SK-N-SH (cell line): ENCODE data around the gene MYO1H. TPM values are rescaled to one million over a fixed set of nuclear protein-coding genes. Genes with fewer than 3 reads are reported as not detected.

Source experiments
- CTCF ChIA-PET: fragments of 300-600, 350-600 bp; formaldehyde crosslinking; extraction: SDS; loops from one replicate; lab custom pipeline; 2021; lab: Yijun Ruan, JAX
- POLR2A ChIA-PET: fragments of 350-600 bp; sonication (Branson Sonifier 250); formaldehyde crosslinking; extraction: SDS; loops from one replicate; lab custom pipeline; 2020; ENCODE audit warnings: antibody characterized with exemption, inconsistent platforms; lab: Yijun Ruan, JAX
- DNase-seq: peaks from one replicate; pipeline ENCODE4 v3.0.0; 2012
- H2AFZ ChIP-seq: fragments of 200-600 bp; sonication (generic); 2 replicates; pipeline ENCODE4 v1.8.1; 2016; ENCODE audit warnings: antibody characterized with exemption, mild to moderate bottlenecking, low read depth
- H3F3A ChIP-seq: fragments of 200-600 bp; sonication (generic); replicated peaks from 2 replicates; pipeline ENCODE3; 2016; ENCODE audit warnings: antibody characterized with exemption, mild to moderate bottlenecking; ENCODE audit not compliant: insufficient read depth
- H3K27ac ChIP-seq, 2 experiments: fragments of 200-500 bp in 1 of 2; fragments of 200-600 bp in 1 of 2; sonication (Bioruptor generic) in 1 of 2; sonication (generic), shearing (Covaris generic) in 1 of 2; 2 replicates each; pipeline versions ENCODE4 v1.5.1 to v1.6.1; 2014 to 2016; ENCODE audit warnings: low read depth in 2 of 2, inconsistent platforms in 1 of 2, low read length in 1 of 2, mild to moderate bottlenecking in 1 of 2, mixed read lengths in 1 of 2
- H3K27me3 ChIP-seq: fragments of 200-600 bp; sonication (generic), shearing (Covaris generic); 2 replicates; pipeline ENCODE4 v1.6.1; 2016; ENCODE audit warnings: mixed run types; ENCODE audit not compliant: insufficient read depth
- H3K36me3 ChIP-seq, 2 experiments: fragments of 200-500 bp in 1 of 2; fragments of 200-600 bp in 1 of 2; sonication (Bioruptor generic) in 1 of 2; sonication (generic) in 1 of 2; replicated peaks in 1 of 2; 2 replicates each; pipeline versions ENCODE3 to v1.5.1; 2014 to 2016; ENCODE audit warnings: low read length in 1 of 2, mild to moderate bottlenecking in 1 of 2; ENCODE audit not compliant: insufficient read depth in 2 of 2, control insufficient read depth in 1 of 2
- H3K4me1 ChIP-seq, 2 experiments: fragments of 200-500 bp in 1 of 2; fragments of 200-600 bp in 1 of 2; sonication (Bioruptor generic) in 1 of 2; sonication (generic), shearing (Covaris generic) in 1 of 2; 2 replicates each; pipeline versions ENCODE4 v1.5.1 to v1.6.1; 2014 to 2016; ENCODE audit warnings: low read depth in 1 of 2, low read length in 1 of 2, mixed run types in 1 of 2; ENCODE audit not compliant: insufficient read depth in 2 of 2, control insufficient read depth in 1 of 2
- H3K4me2 ChIP-seq: fragments of 200-600 bp; sonication (generic), shearing (Covaris generic); 2 replicates; pipeline ENCODE4 v1.6.1; 2017; ENCODE audit warnings: mixed run types
- H3K4me3 ChIP-seq, 2 experiments: fragments of 200-500 bp in 1 of 2; fragments of 200-600 bp in 1 of 2; sonication (Bioruptor generic) in 1 of 2; sonication (generic), shearing (Covaris generic) in 1 of 2; 2 replicates each; pipeline versions ENCODE4 v1.5.1 to v1.8.1; 2014 to 2016; ENCODE audit warnings: low read depth in 2 of 2, inconsistent platforms in 1 of 2, low read length in 1 of 2, mild to moderate bottlenecking in 1 of 2, mixed read lengths in 1 of 2, moderate library complexity in 1 of 2
- H3K79me2 ChIP-seq: fragments of 200-600 bp; sonication (generic); 2 replicates; pipeline ENCODE4 v1.8.1; 2017; ENCODE audit warnings: mild to moderate bottlenecking; ENCODE audit not compliant: insufficient read depth
- H3K9ac ChIP-seq: fragments of 200-600 bp; sonication (generic); 2 replicates; pipeline ENCODE4 v1.6.1; 2017; ENCODE audit warnings: mixed run types
- H3K9me2 ChIP-seq: fragments of 200-600 bp; sonication (generic); 2 replicates; pipeline ENCODE4 v1.6.1; 2017; ENCODE audit warnings: mixed run types
- H3K9me3 ChIP-seq: fragments of 200-600 bp; sonication (generic); 2 replicates; pipeline ENCODE4 v1.6.1; 2017; ENCODE audit warnings: mixed run types, mild to moderate bottlenecking, moderate library complexity
- H4K20me1 ChIP-seq: fragments of 200-600 bp; sonication (generic); 2 replicates; pipeline ENCODE4 v1.6.1; 2017; ENCODE audit warnings: mild to moderate bottlenecking, mixed run types; ENCODE audit not compliant: insufficient read depth
- FOXJ3 ChIP-seq: sonication (generic); formaldehyde crosslinking; IDR thresholded peaks from 2 replicates; pipeline ENCODE4 v1.5.1; 2020; ENCODE audit warnings: mild to moderate bottlenecking, missing genetic modification reagents
- GATA2 ChIP-seq: sonication (generic); formaldehyde crosslinking; IDR thresholded peaks from 2 replicates; pipeline ENCODE4 v1.5.0; 2020; ENCODE audit warnings: mild to moderate bottlenecking, missing genetic modification reagents
- JUND ChIP-seq: IDR thresholded peaks from 2 replicates; pipeline ENCODE4 v1.4.0; 2012
- RAD21 ChIP-seq: IDR thresholded peaks from 2 replicates; pipeline ENCODE4 v1.6.1; 2012; ENCODE audit warnings: mild to moderate bottlenecking, low read length
- RCOR1 ChIP-seq: fragments of 150-350 bp; IDR thresholded peaks from 2 replicates; pipeline ENCODE4 v1.6.1; 2017; ENCODE audit warnings: antibody characterized with exemption, low read length
- RFX5 ChIP-seq: IDR thresholded peaks from 2 replicates; pipeline ENCODE4 v1.6.1; 2012; ENCODE audit warnings: mild to moderate bottlenecking, improper control_type of control experiment, low read length
- RXRA ChIP-seq: IDR thresholded peaks from 2 replicates; pipeline ENCODE4 v1.4.0; 2012; ENCODE audit warnings: low read depth, mild to moderate bottlenecking, borderline replicate concordance
- SIN3A ChIP-seq: IDR thresholded peaks from 2 replicates; pipeline ENCODE4 v1.6.1; 2012; ENCODE audit warnings: low read depth, mild to moderate bottlenecking, low read length, moderate library complexity, borderline replicate concordance
- TAF1 ChIP-seq: IDR thresholded peaks from 2 replicates; pipeline ENCODE4 v1.6.1; 2012; ENCODE audit warnings: low read depth, mild to moderate bottlenecking, low read length, moderate library complexity, borderline replicate concordance
- TCF12 ChIP-seq: IDR thresholded peaks from 2 replicates; pipeline ENCODE4 v1.4.0; 2012
- TEAD4 ChIP-seq: IDR thresholded peaks from 2 replicates; pipeline ENCODE4 v1.4.0; 2012; ENCODE audit warnings: mild to moderate bottlenecking, borderline replicate concordance; ENCODE audit not compliant: insufficient read depth
- WGBS: methylation state at CpG from one replicate; pipeline ENCODE4 v1.1.6; 2017; ENCODE audit warnings: low lambda C conversion rate; 5-methylcytosine and 5-hydroxymethylcytosine counted together
- polyA plus RNA-seq, 3 experiments: library from polyadenylated mRNA; depleted of rRNA; stranded (reverse); fragments of >200 nt; gene quantifications; 2 replicates each; pipeline ENCODE4 v1.2.3, GENCODE V29; 2012
- TF ChIP-seq, protein P1 (sequence below): IDR thresholded peaks from 2 replicates; pipeline ENCODE4 v1.4.0; 2012; ENCODE audit warnings: low read depth, borderline replicate concordance
- TF ChIP-seq, protein P2 (sequence below): fragments of 150-350 bp; IDR thresholded peaks from 2 replicates; pipeline ENCODE4 v1.6.1; 2016; ENCODE audit warnings: mild to moderate bottlenecking, low read depth, low read length
- TF ChIP-seq, protein P3 (sequence below): IDR thresholded peaks from 2 replicates; pipeline ENCODE4 v1.6.1; 2012; ENCODE audit warnings: mild to moderate bottlenecking, low read depth, low read length, moderate library complexity

Gene MYO1H
- polyA plus RNA-seq, 1 of the 3 experiments (the other 2 are of a cell fraction) = not detected

DNA sequence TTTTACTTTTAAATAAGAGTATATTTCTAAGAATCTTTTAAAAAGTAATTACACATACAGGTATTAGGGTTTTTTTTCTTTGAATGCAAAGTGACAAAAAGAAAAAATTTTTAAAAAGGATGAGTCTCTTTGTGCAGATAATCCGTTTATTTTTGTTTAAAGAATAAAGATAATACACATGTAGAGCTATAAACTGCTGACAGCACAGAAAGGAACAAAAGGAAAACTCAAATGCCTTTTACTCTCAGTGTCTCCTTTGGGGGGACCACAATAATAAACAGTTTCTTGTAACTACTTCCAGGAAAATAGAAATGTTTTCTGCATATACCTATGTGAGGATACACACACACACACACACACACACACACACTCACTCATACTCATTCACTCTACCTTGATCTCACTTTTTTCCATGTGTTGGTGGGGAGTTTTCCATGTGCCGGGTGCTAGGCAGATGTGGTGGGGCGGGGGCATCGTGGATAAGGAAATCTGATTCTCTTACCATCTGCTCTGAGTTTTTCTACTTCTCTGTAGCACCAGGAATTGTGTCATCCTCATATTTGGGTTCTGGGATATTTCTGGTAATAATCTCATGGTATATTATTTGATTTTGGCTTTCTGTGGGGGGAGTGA lies 71.3 kb downstream of the MYO1H start:
- Histone ChIP-seq H3F3A (no peaks in the 10 kb centered on the region), H3K4me2 (no peak overlapping the region), H3K9me2 (no peaks in the 10 kb centered on the region), H3K9me3 (no peaks in the 10 kb centered on the region), H3K4me3 (no peak overlapping the region), H3K79me2 (no peaks in the 10 kb centered on the region), H3K9ac (no peak overlapping the region)
- ChIA-PET CTCF (interaction anchor here (1.1 to 1.5 kb wide), 2 partner anchors 9 to 12 kb away, joined by 4 to 9 read pairs; no protein-coding TSS in a partner anchor), POLR2A (no interaction called here)
- WGBS = 44% methylated on average over 4 of the region's 4 CpGs
- DNase-seq = no peak
- TF ChIP-seq RXRA (no peak), FOXJ3 (CRISPR knock-in tag) (no peak), RCOR1 (no peak), TEAD4 (no peak), TAF1 (no peak), TCF12 (no peak), RAD21 (no peak), JUND (no peak), GATA2 (CRISPR knock-in tag) (no peak), SIN3A (no peak), RFX5 (no peak)
- TF ChIP-seq, protein P1, sequence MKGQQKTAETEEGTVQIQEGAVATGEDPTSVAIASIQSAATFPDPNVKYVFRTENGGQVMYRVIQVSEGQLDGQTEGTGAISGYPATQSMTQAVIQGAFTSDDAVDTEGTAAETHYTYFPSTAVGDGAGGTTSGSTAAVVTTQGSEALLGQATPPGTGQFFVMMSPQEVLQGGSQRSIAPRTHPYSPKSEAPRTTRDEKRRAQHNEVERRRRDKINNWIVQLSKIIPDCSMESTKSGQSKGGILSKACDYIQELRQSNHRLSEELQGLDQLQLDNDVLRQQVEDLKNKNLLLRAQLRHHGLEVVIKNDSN = no peak
- TF ChIP-seq, protein P2, sequence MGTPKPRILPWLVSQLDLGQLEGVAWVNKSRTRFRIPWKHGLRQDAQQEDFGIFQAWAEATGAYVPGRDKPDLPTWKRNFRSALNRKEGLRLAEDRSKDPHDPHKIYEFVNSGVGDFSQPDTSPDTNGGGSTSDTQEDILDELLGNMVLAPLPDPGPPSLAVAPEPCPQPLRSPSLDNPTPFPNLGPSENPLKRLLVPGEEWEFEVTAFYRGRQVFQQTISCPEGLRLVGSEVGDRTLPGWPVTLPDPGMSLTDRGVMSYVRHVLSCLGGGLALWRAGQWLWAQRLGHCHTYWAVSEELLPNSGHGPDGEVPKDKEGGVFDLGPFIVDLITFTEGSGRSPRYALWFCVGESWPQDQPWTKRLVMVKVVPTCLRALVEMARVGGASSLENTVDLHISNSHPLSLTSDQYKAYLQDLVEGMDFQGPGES = no peak
- TF ChIP-seq, protein P3, sequence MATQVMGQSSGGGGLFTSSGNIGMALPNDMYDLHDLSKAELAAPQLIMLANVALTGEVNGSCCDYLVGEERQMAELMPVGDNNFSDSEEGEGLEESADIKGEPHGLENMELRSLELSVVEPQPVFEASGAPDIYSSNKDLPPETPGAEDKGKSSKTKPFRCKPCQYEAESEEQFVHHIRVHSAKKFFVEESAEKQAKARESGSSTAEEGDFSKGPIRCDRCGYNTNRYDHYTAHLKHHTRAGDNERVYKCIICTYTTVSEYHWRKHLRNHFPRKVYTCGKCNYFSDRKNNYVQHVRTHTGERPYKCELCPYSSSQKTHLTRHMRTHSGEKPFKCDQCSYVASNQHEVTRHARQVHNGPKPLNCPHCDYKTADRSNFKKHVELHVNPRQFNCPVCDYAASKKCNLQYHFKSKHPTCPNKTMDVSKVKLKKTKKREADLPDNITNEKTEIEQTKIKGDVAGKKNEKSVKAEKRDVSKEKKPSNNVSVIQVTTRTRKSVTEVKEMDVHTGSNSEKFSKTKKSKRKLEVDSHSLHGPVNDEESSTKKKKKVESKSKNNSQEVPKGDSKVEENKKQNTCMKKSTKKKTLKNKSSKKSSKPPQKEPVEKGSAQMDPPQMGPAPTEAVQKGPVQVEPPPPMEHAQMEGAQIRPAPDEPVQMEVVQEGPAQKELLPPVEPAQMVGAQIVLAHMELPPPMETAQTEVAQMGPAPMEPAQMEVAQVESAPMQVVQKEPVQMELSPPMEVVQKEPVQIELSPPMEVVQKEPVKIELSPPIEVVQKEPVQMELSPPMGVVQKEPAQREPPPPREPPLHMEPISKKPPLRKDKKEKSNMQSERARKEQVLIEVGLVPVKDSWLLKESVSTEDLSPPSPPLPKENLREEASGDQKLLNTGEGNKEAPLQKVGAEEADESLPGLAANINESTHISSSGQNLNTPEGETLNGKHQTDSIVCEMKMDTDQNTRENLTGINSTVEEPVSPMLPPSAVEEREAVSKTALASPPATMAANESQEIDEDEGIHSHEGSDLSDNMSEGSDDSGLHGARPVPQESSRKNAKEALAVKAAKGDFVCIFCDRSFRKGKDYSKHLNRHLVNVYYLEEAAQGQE = no peak
- TF ChIP-seq, all 33 proteins: peak for 0
- Histone ChIP-seq H4K20me1 (no peaks in the 10 kb centered on the region), H3K36me3 (no peaks in the 10 kb centered on the region), H3K4me1 (no peaks in the 10 kb centered on the region), H3K27ac (no peak overlapping the region), H2AFZ (no peak overlapping the region), H3K27me3 (no peaks in the 10 kb centered on the region)
